Bronchial epithelial cell (primary cell): Measurements from ENCODE around the gene TMEM255B. TPM values are rescaled to one million over a fixed set of nuclear protein-coding genes. Genes with fewer than 3 reads are reported as not detected.
A peak's percentile ranks its signal among the peaks of the same experiment; 100 is the strongest.

Experiments
- DNase-seq: peaks from one replicate; pipeline ENCODE4 v3.0.0-alpha.2; 2010; ENCODE audit warnings: low read depth
- FAIRE-seq: peaks from 2 replicates; lab custom pipeline; 2011; peaks lifted over from hg19 to GRCh38; lab: Jason Lieb, UNC
- H3K27me3 ChIP-seq: 2 replicates; pipeline ENCODE4 v1.5.1; 2011; ENCODE audit warnings: low read length; ENCODE audit not compliant: control insufficient read depth, insufficient read depth
- H3K36me3 ChIP-seq: 2 replicates; pipeline ENCODE4 v1.5.1; 2011; ENCODE audit warnings: low read length; ENCODE audit not compliant: control insufficient read depth, insufficient read depth
- H3K4me3 ChIP-seq: 2 replicates; pipeline ENCODE4 v1.5.1; 2011; ENCODE audit warnings: mild to moderate bottlenecking, low read depth, low read length, control low read depth
- CTCF ChIP-seq: IDR thresholded peaks from 2 replicates; pipeline ENCODE4 v1.5.1; 2011; ENCODE audit warnings: mild to moderate bottlenecking, moderate library complexity, low read length, control low read depth, inconsistent platforms; ENCODE audit not compliant: insufficient read depth, severe bottlenecking
- total RNA-seq: library from RNA; depleted of rRNA; stranded (reverse); fragments of >200 nt; gene quantifications from 2 replicates; pipeline ENCODE4 v1.2.1, GENCODE V29; 2014

TMEM255B gene
- total RNA-seq, 1 donor from 2014 or later, result 5.3 TPM

GRCh38 chr13:113857531-113858195 is 98.6 kb downstream of the TMEM255B start:
- H3K36me3 ChIP-seq, result peaks cover 6% of the 10 kb centered on the region
- FAIRE-seq, result no peak
- no peaks in the 10 kb centered on the region for H3K27me3 ChIP-seq
- H3K4me3 ChIP-seq, result no peak overlapping the region
- no peak for TF ChIP-seq CTCF
- no peak for DNase-seq

- DNase-seq (no peak), FAIRE-seq (peak; percentile 80)
- Histone ChIP-seq H3K4me3 (no peak overlapping the region), H3K27me3 (no peaks in the 10 kb centered on the region), H3K36me3 (peaks cover 6% of the 10 kb centered on the region)
- TF ChIP-seq CTCF, result no peak
These were observed 100.5 kb downstream of the TMEM255B start for GRCh38 chr13:113859311-113860050.

- peaks cover 5% of the 10 kb centered on the region for H3K36me3 ChIP-seq
- TF ChIP-seq CTCF, result no peak
- no peak overlapping the region for H3K4me3 ChIP-seq
- FAIRE-seq, result peak; percentile 55
- no peaks in the 10 kb centered on the region for H3K27me3 ChIP-seq
- no peak for DNase-seq
These were observed 101.1 kb downstream of the TMEM255B start for GRCh38 chr13:113860051-113860664.

- Histone ChIP-seq H3K36me3 (peaks cover 5% of the 10 kb centered on the region), H3K4me3 (no peak overlapping the region), H3K27me3 (no peaks in the 10 kb centered on the region)
- TF ChIP-seq CTCF, result no peak
- no peak for DNase-seq
- FAIRE-seq, result no peak
These were observed 101.8 kb downstream of the TMEM255B start for GRCh38 chr13:113860665-113861432.

- DNase-seq (peak; percentile 80), FAIRE-seq (no peak)
- Histone ChIP-seq H3K27me3 (no peaks in the 10 kb centered on the region), H3K4me3 (no peak overlapping the region), H3K36me3 (peaks cover 5% of the 10 kb centered on the region)
- TF ChIP-seq CTCF, result peak; percentile 3
These were observed 102.5 kb downstream of the TMEM255B start for GRCh38 chr13:113861433-113862030.
